Keratinocyte (primary cell): ENCODE results near the gene PREB. TPM values are rescaled to one million over a fixed set of nuclear protein-coding genes. Genes with fewer than 3 reads are reported as not detected.

ENCODE experiments used
- DNase-seq: peaks from one replicate; pipeline ENCODE4 v3.0.0-alpha.2; 2011; ENCODE audit warnings: low read depth, missing footprints, low spot score
- FAIRE-seq: peaks from 2 replicates; lab custom pipeline; 2011; peaks lifted over from hg19 to GRCh38; lab: Jason Lieb, UNC
- H2AFZ ChIP-seq: 2 replicates; pipeline ENCODE4 v1.6.0; 2012; ENCODE audit warnings: low read length, control low read depth, inconsistent platforms; ENCODE audit not compliant: control insufficient read depth
- H3K27ac ChIP-seq: 2 replicates; pipeline ENCODE4 v1.5.1; 2011; ENCODE audit warnings: low read length; ENCODE audit not compliant: control insufficient read depth, insufficient read depth
- H3K27me3 ChIP-seq: 3 replicates; pipeline ENCODE4 v1.6.0; 2011; ENCODE audit warnings: low read length; ENCODE audit not compliant: control insufficient read depth, insufficient read depth; ENCODE audit errors: extremely low read depth
- H3K36me3 ChIP-seq, 2 experiments: 2 replicates in 1 of 2; 3 replicates in 1 of 2; pipeline ENCODE4 v1.5.1; 2011; ENCODE audit warnings: low read length in 2 of 2, mild to moderate bottlenecking in 1 of 2; ENCODE audit not compliant: control insufficient read depth in 2 of 2, insufficient read depth in 2 of 2; ENCODE audit errors: extremely low read depth in 1 of 2
- H3K4me1 ChIP-seq: 3 replicates; pipeline ENCODE4 v1.5.1; 2011; ENCODE audit warnings: low read length; ENCODE audit not compliant: control insufficient read depth, insufficient read depth; ENCODE audit errors: extremely low read depth
- H3K4me2 ChIP-seq: 3 replicates; pipeline ENCODE4 v1.6.0; 2011; ENCODE audit warnings: low read depth, low read length; ENCODE audit not compliant: control insufficient read depth, insufficient read depth; ENCODE audit errors: extremely low read depth
- H3K4me3 ChIP-seq, 3 experiments: fragments of 200-600 bp in 1 of 3; sonication (generic) in 1 of 3; 2 replicates in 2 of 3; 3 replicates in 1 of 3; pipeline ENCODE4 v1.5.1; 2011 to 2016; ENCODE audit warnings: low read length in 3 of 3, mild to moderate bottlenecking in 3 of 3, control low read depth in 2 of 3, inconsistent platforms in 1 of 3, low read depth in 1 of 3, mixed read lengths in 1 of 3, mixed run types in 1 of 3, moderate library complexity in 1 of 3; ENCODE audit not compliant: control insufficient read depth in 2 of 3, insufficient read depth in 2 of 3; ENCODE audit errors: extremely low read depth in 1 of 3
- H3K79me2 ChIP-seq: 2 replicates; pipeline ENCODE4 v1.6.0; 2012; ENCODE audit warnings: low read length; ENCODE audit not compliant: control insufficient read depth, insufficient read depth
- H3K9ac ChIP-seq: 3 replicates; pipeline ENCODE4 v1.6.0; 2011; ENCODE audit warnings: low read length; ENCODE audit not compliant: control insufficient read depth, insufficient read depth; ENCODE audit errors: extremely low read depth
- H3K9me1 ChIP-seq: 3 replicates; pipeline ENCODE4 v1.6.0; 2011; ENCODE audit warnings: low read length; ENCODE audit not compliant: control insufficient read depth, insufficient read depth; ENCODE audit errors: extremely low read depth
- H3K9me3 ChIP-seq: 2 replicates; pipeline ENCODE4 v1.5.1; 2012; ENCODE audit warnings: low read depth, low read length; ENCODE audit not compliant: control insufficient read depth
- H4K20me1 ChIP-seq: 3 replicates; pipeline ENCODE4 v1.6.0; 2011; ENCODE audit warnings: low read length; ENCODE audit not compliant: control insufficient read depth, insufficient read depth; ENCODE audit errors: extremely low read depth
- CTCF ChIP-seq, 3 experiments: IDR thresholded peaks in 1 of 3; conservative IDR thresholded peaks in 1 of 3; optimal IDR thresholded peaks in 1 of 3; 2 replicates in 2 of 3; 3 replicates in 1 of 3; pipeline versions ENCODE3 to v1.5.1; 2011; ENCODE audit warnings: low read length in 3 of 3, mild to moderate bottlenecking in 3 of 3, moderate library complexity in 2 of 3, control low read depth in 1 of 3, inconsistent platforms in 1 of 3; ENCODE audit not compliant: insufficient read depth in 2 of 3; ENCODE audit errors: extremely low read depth in 1 of 3
- EZH2 ChIP-seq: IDR thresholded peaks from one replicate; pipeline ENCODE4 v1.6.1; 2012; ENCODE audit warnings: inconsistent platforms, mild to moderate bottlenecking, low read length, moderate library complexity
- dilution Hi-C: fragments of 300-500 bp; cut with MboI; formaldehyde crosslinking; loops from one replicate; pipeline ENCODE4 v1.7.0; 2020; ENCODE audit warnings: low sequenced_read_pairs; ENCODE audit not compliant: extremely low pct_ligation_motif_present
- polyA plus RNA-seq, 5 experiments: library from polyadenylated mRNA; depleted of rRNA in 3 of 5; stranded (reverse) in 3 of 5; stranded (forward) in 1 of 5; unstranded in 1 of 5; fragments of >200 nt; gene quantifications; 1 replicate in 1 of 5; 2 replicates in 3 of 5; 3 replicates in 1 of 5; pipeline versions ENCODE4 v1.2.1 to v1.2.3, GENCODE V29; 2011 to 2012; ENCODE audit warnings: missing spikeins in 2 of 5, low read depth in 1 of 5, low replicate concordance in 1 of 5

Gene PREB
- polyA plus RNA-seq, 1 donor (not counting 4 experiments of a cell fraction or from before 2014, with no cell fraction given) = 48.7 TPM

GRCh38 chr2:27097341-27097740 lies 37.1 kb downstream of the PREB start:
- Histone ChIP-seq H3K4me1 (peaks cover 4% of the 10 kb centered on the region), H3K4me3 (no peak overlapping the region), H3K27me3 (no peaks in the 10 kb centered on the region), H3K9me1 (no peaks in the 10 kb centered on the region), H4K20me1 (peaks cover 4% of the 10 kb centered on the region), H3K9me3 (no peaks in the 10 kb centered on the region), H3K79me2 (no peaks in the 10 kb centered on the region), H3K36me3 (no peaks in the 10 kb centered on the region), H3K27ac (no peak overlapping the region), H3K9ac (no peak overlapping the region), H3K4me2 (no peak overlapping the region), H2AFZ (no peak overlapping the region)
- no peak for DNase-seq
- dilution Hi-C loops = no loop called here
- FAIRE-seq = no peak
- TF ChIP-seq EZH2 (no peak), CTCF (optimal IDR thresholded peaks at IDR 0.05 in 1 of 3, IDR thresholded peaks at IDR 0.05 in 1 of 3, conservative IDR thresholded peaks at IDR 0.05 in 1 of 3; ENCODE audit: extremely low read depth in 1 of 3, insufficient read depth in 2 of 3, low read length in 3 of 3) (no peak)

- H3K9ac ChIP-seq = no peak overlapping the region
- no peak overlapping the region for H3K4me2 ChIP-seq
- no peaks in the 10 kb centered on the region for H3K9me1 ChIP-seq
- peaks cover 4% of the 10 kb centered on the region for H4K20me1 ChIP-seq
- no peak for FAIRE-seq
- DNase-seq = no peak
- H3K36me3 ChIP-seq = no peaks in the 10 kb centered on the region
- H3K27me3 ChIP-seq = no peaks in the 10 kb centered on the region
- peaks cover 4% of the 10 kb centered on the region for H3K4me1 ChIP-seq
- H3K27ac ChIP-seq = no peak overlapping the region
- no peaks in the 10 kb centered on the region for H3K9me3 ChIP-seq
- dilution Hi-C loops = no loop called here
- H3K79me2 ChIP-seq = no peaks in the 10 kb centered on the region
- TF ChIP-seq EZH2 (no peak), CTCF (optimal IDR thresholded peaks at IDR 0.05 in 1 of 3, IDR thresholded peaks at IDR 0.05 in 1 of 3, conservative IDR thresholded peaks at IDR 0.05 in 1 of 3; ENCODE audit: extremely low read depth in 1 of 3, insufficient read depth in 2 of 3, low read length in 3 of 3) (no peak)
- H3K4me3 ChIP-seq = no peak overlapping the region
- H2AFZ ChIP-seq = no peak overlapping the region
Measured at GRCh38 chr2:27096748-27097297, 37.6 kb downstream of the PREB start.
